GM18907 (cell line): ENCODE measurements around the gene LSAMP.

Source experiments
- ATAC-seq: cut with Tn5 transposase; IDR thresholded peaks from one replicate; pipeline ENCODE4 v1.9.1; 2021; ENCODE audit warnings: mild to moderate bottlenecking, moderate library complexity; ENCODE audit not compliant: unreplicated experiment

Gene LSAMP

DNA sequence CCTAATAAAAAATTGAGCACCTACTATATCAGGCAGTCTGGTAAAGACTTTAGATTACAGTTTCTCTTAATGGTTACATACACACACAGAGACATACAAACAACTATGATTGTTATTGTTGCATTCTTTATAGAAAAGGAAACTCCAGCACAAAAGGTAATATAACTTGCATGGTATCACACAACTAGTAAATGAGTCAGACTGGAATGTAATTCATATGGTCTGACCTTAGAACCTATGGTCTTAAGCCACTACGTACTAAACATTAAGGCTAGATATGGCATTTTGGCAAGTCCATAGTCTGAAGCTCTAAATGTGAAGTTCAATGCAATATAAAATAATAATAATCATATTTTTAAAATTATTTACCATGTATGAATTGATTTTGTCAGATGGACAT lies 380.6 kb downstream of the LSAMP start:
- ATAC-seq, result no peak

DNA sequence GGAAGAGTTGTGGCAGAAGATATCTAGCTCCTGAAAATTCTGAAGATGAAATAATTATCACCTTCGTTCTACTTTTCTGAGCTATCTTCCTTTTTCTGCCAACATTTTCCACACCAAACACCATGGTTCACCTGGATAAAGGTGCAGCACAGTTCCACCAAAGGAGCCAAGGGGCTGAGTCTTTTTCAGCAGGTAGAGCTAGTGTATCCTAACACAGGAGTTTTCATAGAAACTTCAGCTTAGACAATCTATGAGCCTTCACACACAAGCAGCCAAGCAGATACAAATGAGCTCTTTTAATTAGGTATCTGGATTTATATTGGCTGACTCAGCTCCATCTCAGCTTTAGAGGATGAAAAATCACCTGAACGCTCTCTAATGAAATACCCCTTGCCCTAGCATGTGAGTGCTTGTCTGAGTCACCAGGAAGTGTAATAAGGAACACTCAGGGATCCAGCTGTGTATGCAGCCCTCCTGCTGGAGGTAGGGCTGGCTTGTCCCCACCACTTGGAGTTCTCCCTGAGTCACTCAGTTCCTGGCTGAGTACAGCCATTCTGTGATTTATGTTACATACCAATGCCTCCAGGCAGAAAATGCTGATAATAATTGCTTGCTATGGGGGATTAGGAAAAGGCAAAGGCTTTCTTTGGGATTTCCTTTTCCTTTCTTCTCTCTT lies 385.7 kb downstream of the LSAMP start:
- no peak for ATAC-seq

DNA sequence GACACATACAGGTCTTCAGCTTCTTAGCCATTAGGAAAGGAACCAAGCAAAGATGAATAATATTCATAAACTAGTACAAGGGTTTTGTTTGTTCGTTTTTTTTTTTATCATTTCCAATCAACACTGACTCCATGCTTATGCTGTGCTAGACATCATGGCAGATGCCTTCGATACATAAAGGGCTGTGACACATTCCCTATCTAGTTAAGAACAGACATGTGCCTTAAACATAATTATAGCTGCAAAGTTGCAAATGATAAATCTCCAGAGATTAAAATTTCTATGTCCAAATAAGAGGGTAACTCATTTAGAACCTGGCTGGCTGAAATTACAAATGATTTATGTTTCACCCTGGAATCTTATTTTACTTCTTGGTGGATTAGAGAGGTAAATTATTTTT lies 386.4 kb downstream of the LSAMP start:
- no peak for ATAC-seq

DNA sequence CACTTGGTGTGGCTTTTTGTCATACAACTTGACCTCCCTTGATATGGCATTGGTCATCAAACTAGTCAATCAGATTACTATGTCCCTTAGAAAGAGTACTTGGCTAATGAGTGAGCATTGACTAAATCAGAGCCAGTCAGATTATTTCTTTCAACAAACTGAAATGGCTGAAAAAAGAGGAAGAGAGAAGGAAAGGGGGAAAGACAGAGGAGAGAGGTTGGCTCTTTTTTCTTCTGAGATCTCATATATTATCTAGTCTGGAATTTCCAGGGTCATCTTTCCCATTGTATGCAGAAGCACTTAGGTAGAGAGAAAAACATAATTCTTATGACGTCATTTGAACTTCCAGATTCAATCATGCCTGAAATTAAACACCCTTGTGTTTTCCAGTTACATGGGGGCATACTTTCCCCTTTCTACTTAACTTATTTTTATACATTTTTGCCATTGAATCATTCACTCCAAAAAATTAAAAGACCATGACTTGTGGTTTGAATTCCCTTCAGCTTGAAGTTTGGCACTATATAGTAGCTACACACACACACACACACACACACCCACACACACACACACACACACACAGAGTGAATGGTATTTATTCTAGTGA lies 387.8 kb downstream of the LSAMP start:
- peak; percentile 54 for ATAC-seq

DNA sequence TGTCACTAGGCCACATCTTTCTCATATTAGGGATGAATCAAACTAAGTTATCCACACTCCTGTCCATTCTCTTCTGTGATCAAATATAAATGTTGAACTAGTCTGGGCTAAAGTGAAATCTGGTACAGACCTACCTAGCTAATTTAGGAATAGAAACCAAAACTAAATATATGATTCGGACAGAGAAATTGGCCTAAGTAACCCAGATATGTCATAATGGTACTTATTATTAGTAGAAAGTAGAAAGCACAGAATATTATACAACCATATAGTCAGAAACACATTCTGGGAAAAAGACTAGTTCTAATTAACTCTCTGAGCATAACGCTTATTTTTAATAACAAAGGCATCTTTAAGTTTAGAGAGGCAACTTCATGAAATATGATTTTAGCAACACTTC lies 389.0 kb downstream of the LSAMP start:
- peak; percentile 88 for ATAC-seq

DNA sequence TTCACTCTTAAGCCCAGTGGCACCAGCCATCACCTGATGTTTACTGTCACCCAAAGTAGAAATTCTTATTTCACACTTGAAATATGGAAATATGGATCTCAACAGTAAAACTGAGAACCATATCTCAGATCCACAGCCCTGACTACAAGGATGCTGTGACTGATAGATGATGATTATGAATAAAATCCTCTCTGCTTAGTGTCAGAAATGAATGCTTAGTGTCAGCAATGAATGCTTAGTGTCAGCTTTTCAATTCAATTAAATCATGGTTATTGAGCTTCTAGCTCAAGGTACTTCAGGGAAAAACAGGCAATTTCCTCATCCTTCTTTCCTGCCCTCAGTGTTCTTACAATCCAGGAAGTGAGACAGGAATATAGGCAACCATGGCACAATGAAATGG lies 392.3 kb downstream of the LSAMP start:
- no peak for ATAC-seq

DNA sequence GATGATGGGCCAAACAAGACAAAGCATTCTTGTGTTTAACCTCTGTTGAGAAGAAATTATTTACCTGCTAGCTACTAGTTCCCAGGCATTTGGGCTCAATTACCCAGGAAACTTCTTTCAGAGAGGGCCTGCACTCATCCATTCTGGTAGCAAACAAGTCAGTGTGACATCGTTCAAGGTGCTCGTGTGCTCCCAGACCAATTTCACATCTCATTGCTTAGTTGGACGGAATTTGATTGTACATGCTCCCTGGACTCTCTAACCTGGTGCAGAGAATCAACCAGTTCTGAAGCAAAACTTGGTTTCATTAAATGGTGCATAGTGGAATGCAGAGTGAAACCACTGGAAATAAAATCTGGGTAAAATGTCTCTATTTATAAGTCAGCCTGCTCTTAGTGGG lies 392.7 kb downstream of the LSAMP start:
- ATAC-seq, result no peak

DNA sequence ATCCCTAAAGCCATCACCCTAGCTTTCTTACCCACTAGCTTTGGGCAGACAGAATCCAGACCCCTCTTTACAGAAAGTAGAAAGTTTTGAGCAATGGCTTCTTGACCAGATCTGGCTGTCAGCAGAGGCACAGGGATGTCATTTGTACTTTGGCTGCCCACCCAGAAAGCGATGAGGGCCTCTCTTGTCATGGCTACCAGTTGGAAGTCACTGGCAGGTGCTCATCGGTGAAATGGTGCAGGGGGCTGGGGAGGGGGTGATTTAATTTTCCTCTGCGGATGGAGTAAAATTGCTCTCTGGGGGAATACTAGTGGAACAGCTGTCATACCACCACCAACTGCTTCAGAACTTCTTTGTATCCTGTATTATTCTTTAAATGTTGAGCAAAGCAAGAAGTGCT lies 393.7 kb downstream of the LSAMP start:
- ATAC-seq, result no peak

DNA sequence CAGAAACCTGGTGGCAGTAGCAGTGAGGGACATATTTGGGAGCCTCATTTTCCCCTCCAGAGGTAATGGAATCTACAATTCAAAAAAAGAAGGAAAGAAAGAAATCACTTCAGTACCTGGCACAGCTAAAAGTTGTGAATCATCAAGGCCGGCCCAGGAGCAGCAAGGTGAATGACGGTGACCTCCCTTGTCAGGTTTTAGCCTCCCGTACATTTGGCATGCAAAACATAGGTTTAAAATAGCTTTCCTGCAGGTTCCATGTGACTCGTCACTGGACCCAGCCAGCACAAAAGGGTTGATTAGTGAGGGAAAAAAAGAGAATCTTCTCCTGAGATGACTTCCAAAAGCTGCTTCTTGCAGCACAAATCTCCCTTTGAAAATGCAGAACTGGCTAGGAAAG lies 394.2 kb downstream of the LSAMP start:
- ATAC-seq, result peak; percentile 46

DNA sequence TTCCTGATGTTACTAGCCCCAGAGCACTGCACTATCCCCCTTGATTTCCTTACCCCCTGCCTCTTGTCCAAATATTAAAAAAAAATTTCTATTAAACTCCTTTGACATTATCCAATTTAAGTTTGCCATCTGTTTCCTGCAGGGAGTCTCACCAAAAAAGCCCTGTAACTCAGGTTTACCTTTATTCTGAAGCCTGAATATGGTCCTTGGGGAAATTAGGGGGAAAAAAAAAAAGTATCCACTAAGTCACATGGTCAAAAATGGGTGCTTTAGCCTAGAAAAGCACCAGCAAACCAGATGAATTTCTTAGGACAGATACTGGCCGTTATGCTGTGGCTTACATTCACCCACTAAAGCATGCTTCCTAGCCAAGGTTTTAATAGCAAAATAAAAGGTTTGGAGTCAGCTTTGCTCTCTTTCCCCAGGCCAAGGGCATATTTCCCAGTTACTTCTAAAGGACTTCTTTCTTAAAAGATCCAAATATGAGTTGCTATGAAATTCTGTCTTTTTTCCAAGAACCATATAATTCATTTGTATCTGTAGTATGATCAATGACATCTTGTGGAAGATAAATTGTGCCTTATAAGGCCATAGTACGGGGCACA lies 394.9 kb downstream of the LSAMP start:
- no peak for ATAC-seq

DNA sequence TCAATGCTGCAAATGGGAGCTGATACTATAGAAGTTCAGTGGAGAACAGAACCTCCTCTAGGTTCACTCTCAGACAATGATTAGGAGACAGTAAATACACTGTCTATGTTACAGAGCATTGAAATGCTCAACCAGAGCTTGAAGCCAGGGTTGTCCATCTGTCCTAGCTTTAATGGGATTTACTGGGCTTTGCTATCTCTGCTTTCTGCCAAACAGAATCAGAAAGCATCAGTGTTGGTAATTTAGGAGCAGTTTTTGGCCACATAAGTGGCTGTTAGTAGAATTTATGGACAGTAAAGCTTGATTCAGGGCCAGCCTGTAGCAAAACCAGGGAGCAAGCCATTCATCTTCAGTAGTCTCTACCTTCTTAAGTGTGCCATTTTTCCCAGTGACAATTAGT lies 396.3 kb downstream of the LSAMP start:
- ATAC-seq, result no peak

DNA sequence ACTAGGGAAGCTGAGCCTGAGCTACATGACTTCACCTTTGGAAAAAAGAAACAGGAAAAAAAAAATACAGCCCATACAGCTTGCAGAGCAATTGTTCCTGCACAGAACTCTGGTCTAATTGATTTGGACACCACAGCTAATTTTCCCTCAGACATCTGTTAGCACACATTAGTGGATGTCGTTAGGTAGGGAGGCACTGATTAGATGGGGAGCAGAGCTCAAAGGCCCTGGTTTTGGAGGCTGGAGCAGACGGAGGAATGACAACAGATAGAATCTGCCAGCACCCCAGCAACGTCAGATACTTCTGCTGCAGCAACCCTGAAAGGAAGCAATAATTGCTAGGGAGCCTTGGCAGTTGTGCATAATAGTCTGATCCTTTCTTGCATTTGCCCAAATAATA lies 398.9 kb downstream of the LSAMP start:
- ATAC-seq, result no peak

DNA sequence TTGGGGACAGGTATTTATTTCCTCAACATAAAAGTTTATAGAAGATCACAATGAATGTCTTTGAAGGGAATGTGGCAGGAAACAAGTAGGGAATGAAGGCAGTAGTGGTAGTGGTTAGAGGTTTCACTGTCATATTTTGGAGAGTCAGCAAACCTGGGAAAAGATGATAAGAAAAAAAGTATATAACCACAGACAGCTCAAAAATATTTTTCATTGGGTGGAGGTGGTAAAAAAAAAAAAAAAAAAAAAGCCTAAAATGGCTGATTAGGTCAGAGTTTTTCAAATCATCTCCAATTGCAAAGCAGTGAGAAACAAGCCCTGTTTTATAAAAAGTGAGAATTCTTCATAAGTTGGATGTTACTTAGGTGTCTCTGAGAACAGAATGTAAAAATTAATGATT lies 400.0 kb downstream of the LSAMP start:
- ATAC-seq, result no peak

DNA sequence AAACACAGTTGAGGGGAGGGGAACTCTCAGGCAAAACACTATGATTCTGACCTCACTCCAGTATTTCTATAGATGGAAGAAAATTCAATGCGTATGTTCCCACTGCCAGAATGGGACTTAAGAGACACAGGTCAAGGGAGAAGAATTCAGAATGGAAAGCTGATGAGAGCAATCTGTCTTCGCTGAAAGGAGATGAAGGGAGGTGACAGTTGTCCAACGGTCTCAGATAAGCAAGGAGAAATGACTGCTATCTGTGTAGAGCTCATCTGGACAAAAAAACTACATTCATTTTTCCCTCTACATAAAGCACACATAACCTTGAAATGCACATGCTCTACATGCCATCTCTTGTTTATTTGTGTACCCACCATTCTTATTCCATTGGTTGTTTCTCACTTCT lies 405.1 kb downstream of the LSAMP start:
- ATAC-seq, result no peak

DNA sequence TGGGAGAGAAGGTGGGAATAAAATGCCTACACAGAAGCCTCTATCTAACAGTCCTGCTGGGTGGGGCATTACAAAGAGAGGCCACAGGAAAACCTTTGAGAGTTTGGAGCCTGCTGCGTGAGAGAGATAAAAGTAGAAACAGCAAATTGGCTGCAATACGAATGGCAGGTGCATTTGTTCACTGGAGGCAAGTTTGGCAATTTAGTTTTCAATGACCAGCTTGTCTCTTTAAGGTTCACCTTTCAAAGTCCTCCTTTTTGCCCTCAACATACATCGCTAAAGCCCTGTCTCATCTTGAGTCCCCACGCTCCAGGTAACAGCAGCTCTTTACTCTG lies 405.7 kb downstream of the LSAMP start:
- no peak for ATAC-seq

DNA sequence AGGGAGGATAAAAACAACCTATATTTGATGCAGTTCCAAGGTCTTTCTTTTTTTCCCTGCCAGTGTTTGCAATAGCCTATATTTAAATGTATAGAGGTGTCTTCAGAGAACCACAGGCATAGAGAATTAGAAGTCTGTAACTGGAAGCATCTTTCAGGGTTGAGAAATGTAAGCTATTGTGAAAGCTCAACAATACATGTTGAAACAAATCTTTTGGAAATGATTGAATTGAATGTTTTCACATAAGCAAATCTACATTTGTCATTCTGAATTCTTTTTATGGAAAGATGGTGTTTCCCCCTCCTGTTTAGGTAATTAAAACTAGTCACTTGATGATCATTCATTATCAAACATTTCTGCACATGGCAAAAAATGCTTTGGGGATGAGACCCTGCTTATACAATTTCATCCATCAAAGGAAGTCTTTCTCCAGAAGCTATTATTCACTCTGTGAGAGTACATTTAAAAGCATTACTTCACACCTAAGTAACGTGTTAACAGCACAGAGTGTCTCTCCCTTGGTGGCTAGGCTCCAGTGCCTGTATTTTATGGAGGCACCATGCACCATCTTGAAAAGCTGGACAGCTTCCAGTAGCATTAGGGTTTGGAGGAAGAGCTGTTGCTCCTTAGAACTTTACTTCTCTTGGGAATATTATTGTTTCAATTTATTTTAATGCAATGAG lies 406.2 kb downstream of the LSAMP start:
- ATAC-seq, result no peak

DNA sequence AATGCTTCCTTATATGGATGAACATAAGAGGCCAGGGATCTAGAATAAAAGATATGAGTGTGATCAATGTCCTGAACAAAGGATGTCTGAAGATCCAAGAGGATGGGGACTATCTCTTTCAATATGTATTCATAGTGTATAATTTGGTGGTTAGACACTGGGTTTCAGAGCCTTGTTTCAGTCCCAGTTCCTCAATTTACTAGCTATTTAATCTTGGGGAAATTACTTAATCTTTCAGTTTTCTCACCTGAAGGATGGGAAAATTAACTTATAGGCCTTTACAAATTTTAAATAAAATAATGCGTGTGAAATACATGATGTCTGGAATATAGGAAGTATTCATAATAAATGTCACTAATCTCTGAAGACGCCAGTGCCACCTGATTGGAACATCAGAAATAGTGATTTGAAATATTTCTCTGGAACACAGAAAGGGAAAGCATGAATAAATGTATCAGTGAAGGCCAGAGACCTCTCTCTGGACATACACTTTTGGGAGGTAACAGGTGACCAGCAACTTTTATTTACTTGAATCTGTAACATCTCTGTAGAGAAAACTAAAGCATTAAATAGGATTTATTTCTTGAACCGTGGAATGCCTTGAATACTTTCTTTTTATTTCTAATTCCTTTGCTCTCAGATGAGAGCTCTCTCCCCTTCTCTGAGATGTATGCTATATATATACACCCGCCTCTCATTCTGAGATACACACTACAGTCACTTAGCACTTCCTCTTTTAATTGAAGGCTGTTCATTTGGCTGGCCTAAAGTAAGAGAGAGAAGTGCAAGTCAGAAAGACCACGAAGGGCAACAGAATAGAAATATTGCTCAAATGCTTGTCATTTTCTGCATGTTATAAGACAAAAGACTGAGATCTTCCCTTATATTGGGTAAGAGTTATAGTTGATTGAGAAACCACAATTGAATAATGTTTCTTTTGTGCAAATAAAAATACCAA lies 407.1 kb downstream of the LSAMP start:
- peak; percentile 99 for ATAC-seq

DNA sequence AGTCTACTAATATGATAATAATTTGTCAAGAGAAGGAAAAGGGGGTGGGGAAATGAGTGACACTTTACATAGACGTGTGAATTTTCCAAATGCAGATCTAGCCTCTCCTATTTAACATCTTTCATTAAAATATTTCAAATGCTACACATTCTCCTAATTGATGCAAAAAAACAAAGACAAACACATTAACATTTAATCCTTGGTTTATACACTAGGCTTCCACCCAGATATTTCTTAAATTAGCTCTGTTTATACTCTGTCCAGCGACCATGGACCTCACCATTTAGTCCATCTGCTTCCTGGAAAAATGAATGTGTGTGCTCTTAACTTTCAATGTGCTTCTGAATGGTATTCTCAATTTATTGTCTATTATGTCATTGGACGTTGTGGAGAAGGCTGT lies 409.9 kb downstream of the LSAMP start:
- ATAC-seq, result no peak

DNA sequence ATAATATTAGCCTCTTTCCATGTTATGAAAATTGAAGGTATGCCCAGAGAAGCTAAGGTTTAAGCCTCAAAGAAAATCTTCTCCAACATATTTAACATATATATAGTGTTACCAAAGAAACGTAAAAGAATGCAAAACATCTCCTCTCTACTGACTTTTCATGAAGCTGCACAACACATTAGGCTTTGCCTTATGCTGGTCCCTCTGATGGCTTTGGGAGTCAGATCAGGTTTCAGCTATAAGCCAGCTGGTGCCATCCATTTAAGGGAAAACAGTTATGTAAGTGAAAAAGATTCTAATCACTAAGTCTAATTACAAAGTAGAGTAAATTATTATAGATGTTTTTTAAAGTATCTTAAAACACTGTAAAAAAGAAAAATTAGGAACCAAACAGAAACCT lies 410.5 kb downstream of the LSAMP start:
- no peak for ATAC-seq

DNA sequence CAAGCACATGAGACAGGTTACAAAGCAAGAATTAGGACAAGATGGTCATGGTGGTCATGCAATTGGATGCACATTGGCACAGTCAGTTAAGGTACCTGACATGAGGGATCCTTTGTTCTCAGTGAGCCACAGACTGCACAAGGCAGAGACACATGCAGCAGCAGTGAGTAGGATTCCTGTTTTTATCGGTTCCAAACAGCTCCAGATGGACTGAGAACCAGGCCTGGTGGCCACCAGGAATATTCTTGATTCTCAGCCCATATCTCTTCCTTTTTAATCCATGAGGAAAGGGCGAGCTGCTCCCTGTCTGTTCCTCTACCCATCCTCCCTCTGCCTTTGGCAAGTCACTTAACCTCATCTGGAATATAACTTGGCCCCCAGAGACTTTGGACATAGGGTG lies 411.2 kb downstream of the LSAMP start:
- no peak for ATAC-seq

DNA sequence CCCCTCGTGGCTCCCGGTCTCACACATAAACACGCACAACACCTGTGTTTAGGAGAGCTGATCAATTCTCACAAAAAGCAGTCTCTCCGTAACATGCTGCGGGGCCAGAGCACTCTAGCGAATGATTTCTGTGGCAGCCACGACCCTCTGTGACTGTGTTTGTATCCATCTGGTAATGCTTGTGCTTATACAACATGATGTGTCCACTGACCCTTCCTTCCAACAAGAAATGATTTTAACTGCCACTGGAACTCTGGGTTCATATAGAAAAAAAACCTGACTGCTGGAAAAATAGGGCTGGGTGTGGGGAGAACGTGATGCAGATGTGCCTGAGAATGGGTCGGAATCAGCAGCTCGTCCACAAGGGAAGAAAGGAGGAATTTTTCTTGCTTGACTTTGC lies 411.8 kb downstream of the LSAMP start:
- no peak for ATAC-seq
